ENCODE results near the gene CERS1. TPM values are rescaled to one million over a fixed set of nuclear protein-coding genes. Genes with fewer than 3 reads are reported as not detected.

Gene CERS1
- total RNA-seq, 4 donors from 2014 or later, result 0.19 to 0.24 TPM; not detected in 2

- no peak for ATAC-seq (ENCODE audit: low FRiP score)
- DNase-seq (ENCODE audit: low spot score), result no peak
- no peak for TF ChIP-seq CTCF (IDR thresholded peaks at IDR 0.05)
These were observed 53.8 kb downstream of the CERS1 start for GRCh38 chr19:18842166-18842565.

GRCh38 chr19:18841400-18841799 lies 54.6 kb downstream of the CERS1 start:
- TF ChIP-seq CTCF (IDR thresholded peaks at IDR 0.05), result no peak
- ATAC-seq (ENCODE audit: low FRiP score), result no peak
- no peak for DNase-seq (ENCODE audit: low spot score)

- DNase-seq (ENCODE audit: low spot score) (no peak), ATAC-seq (ENCODE audit: low FRiP score) (no peak)
- TF ChIP-seq CTCF (IDR thresholded peaks at IDR 0.05), result no peak
These were observed 55.4 kb downstream of the CERS1 start for GRCh38 chr19:18840288-18841267.

GRCh38 chr19:18839465-18840287 lies 56.3 kb downstream of the CERS1 start:
- ATAC-seq (ENCODE audit: low FRiP score), result no peak
- TF ChIP-seq CTCF (IDR thresholded peaks at IDR 0.05), result no peak
- no peak for DNase-seq (ENCODE audit: low spot score)

- ATAC-seq (ENCODE audit: low FRiP score), result no peak
These were observed 61.3 kb downstream of the CERS1 start for GRCh38 chr19:18834644-18834984.

More at GRCh38 chr19:18834644-18834984, 61.3 kb downstream of the CERS1 start:
- DNase-seq (ENCODE audit: low spot score), result no peak
- TF ChIP-seq CTCF (IDR thresholded peaks at IDR 0.05), result no peak
